ENCODE measurements around the gene TSPAN18. TPM values are rescaled to one million over a fixed set of nuclear protein-coding genes. Genes with fewer than 3 reads are reported as not detected.

TSPAN18 gene
- polyA plus RNA-seq, 1 of the 3 experiments (the other 2 are of a cell fraction): 0.72 TPM

GRCh38 chr11:44694443-44694842, 32.3 kb upstream of the TSPAN18 start:
- ChIA-PET CTCF (interaction anchor here (0.7 to 2.6 kb wide), 21 partner anchors 8 to 217 kb away, joined by 3 to 12 read pairs (median 4); partner anchors contain the start of gene TSPAN18), POLR2A (interaction anchor here (1.1 to 1.9 kb wide), 11 partner anchors 8 to 199 kb away, joined by 3 to 13 read pairs (median 8); partner anchors contain the start of gene TSPAN18)

GRCh38 chr11:44695169-44695833, 31.5 kb upstream of the TSPAN18 start:
- Histone ChIP-seq H3K79me2 (ENCODE audit: insufficient read depth) (no peaks in the 10 kb centered on the region), H3K4me1 (ENCODE audit: control insufficient read depth in 1 of 2, insufficient read depth in 2 of 2, low read depth in 1 of 2, low read length in 1 of 2) (peaks cover 0 to 53% of the 10 kb centered on the region in 2 experiments; a peak in 2 of 4 replicates), H3K9ac (no peak overlapping the region), H2AFZ (ENCODE audit: low read depth) (no peak overlapping the region), H3F3A (replicated peaks; ENCODE audit: insufficient read depth) (no peaks in the 10 kb centered on the region), H3K9me3 (no peaks in the 10 kb centered on the region), H4K20me1 (ENCODE audit: insufficient read depth) (no peaks in the 10 kb centered on the region), H3K27ac (ENCODE audit: low read depth in 2 of 2, low read length in 1 of 2) (peak overlapping the region in 1 of 2 experiments; percentile 93; a peak in 2 of 4 replicates), H3K4me3 (ENCODE audit: low read depth in 2 of 2, low read length in 1 of 2) (no peak overlapping the region), H3K9me2 (no peaks in the 10 kb centered on the region), H3K4me2 (no peak overlapping the region), H3K36me3 (replicated peaks in 1 of 2; ENCODE audit: control insufficient read depth in 1 of 2, insufficient read depth in 2 of 2, low read length in 1 of 2) (no peaks in the 10 kb centered on the region), H3K27me3 (ENCODE audit: insufficient read depth) (no peaks in the 10 kb centered on the region)
- no peak for DNase-seq
- TF ChIP-seq USF1 (IDR thresholded peaks at IDR 0.05; ENCODE audit: borderline replicate concordance, low read depth) (peak; percentile 36; the same call in 1 of the 2 replicates), EP300 (IDR thresholded peaks at IDR 0.05; ENCODE audit: borderline replicate concordance in 1 of 2, low read depth in 1 of 2, low read length in 1 of 2) (no peak)
- 72% methylated on average over 2 of the region's 4 CpGs for WGBS (ENCODE audit: low lambda C conversion rate)
- ChIA-PET POLR2A (interaction anchor here (0.7 kb wide), 1 partner anchor 29 kb away, joined by 4 read pairs; no protein-coding TSS in a partner anchor), CTCF (interaction anchor here (1.0 to 2.2 kb wide), 10 partner anchors 30 to 216 kb away, joined by 3 to 12 read pairs (median 4); no protein-coding TSS in a partner anchor)

More at GRCh38 chr11:44694443-44694842, 32.3 kb upstream of the TSPAN18 start:
- TF ChIP-seq YY1 (IDR thresholded peaks at IDR 0.05; ENCODE audit: low read depth) (no peak), ELF1 (IDR thresholded peaks at IDR 0.05) (no peak), USF1 (IDR thresholded peaks at IDR 0.05; ENCODE audit: borderline replicate concordance, low read depth) (no peak)
- no peak for DNase-seq
- peak overlapping the region in 1 of 2 experiments; percentile 93; a peak in 2 of 4 replicates for H3K27ac ChIP-seq (ENCODE audit: low read depth in 2 of 2, low read length in 1 of 2)
- no peaks in the 10 kb centered on the region for H3K27me3 ChIP-seq (ENCODE audit: insufficient read depth)
- H3K79me2 ChIP-seq (ENCODE audit: insufficient read depth): no peaks in the 10 kb centered on the region
- H3K4me1 ChIP-seq (ENCODE audit: control insufficient read depth in 1 of 2, insufficient read depth in 2 of 2, low read depth in 1 of 2, low read length in 1 of 2): peaks cover 0 to 46% of the 10 kb centered on the region in 2 experiments; a peak in 2 of 4 replicates
- no peaks in the 10 kb centered on the region for H4K20me1 ChIP-seq (ENCODE audit: insufficient read depth)
- no peak overlapping the region for H3K4me3 ChIP-seq (ENCODE audit: low read depth in 2 of 2, low read length in 1 of 2)
- H3K9me2 ChIP-seq: no peaks in the 10 kb centered on the region
- no peak overlapping the region for H3K4me2 ChIP-seq
- H3K36me3 ChIP-seq (replicated peaks in 1 of 2; ENCODE audit: control insufficient read depth in 1 of 2, insufficient read depth in 2 of 2, low read length in 1 of 2): no peaks in the 10 kb centered on the region
- 79% methylated on average over 9 of the region's 12 CpGs for WGBS (ENCODE audit: low lambda C conversion rate)
- no peaks in the 10 kb centered on the region for H3F3A ChIP-seq (replicated peaks; ENCODE audit: insufficient read depth)
- no peak overlapping the region for H2AFZ ChIP-seq (ENCODE audit: low read depth)
- H3K9ac ChIP-seq: no peak overlapping the region
- no peaks in the 10 kb centered on the region for H3K9me3 ChIP-seq

GRCh38 chr11:44698252-44698912, 28.4 kb upstream of the TSPAN18 start:
- Histone ChIP-seq H3K27me3 (ENCODE audit: insufficient read depth) (no peaks in the 10 kb centered on the region), H3K9me2 (no peaks in the 10 kb centered on the region), H3K79me2 (ENCODE audit: insufficient read depth) (no peaks in the 10 kb centered on the region), H3K36me3 (replicated peaks in 1 of 2; ENCODE audit: control insufficient read depth in 1 of 2, insufficient read depth in 2 of 2, low read length in 1 of 2) (no peaks in the 10 kb centered on the region), H3K4me2 (no peak overlapping the region), H3K9me3 (no peaks in the 10 kb centered on the region), H3K4me1 (ENCODE audit: control insufficient read depth in 1 of 2, insufficient read depth in 2 of 2, low read depth in 1 of 2, low read length in 1 of 2) (peaks cover 0 to 62% of the 10 kb centered on the region in 2 experiments; a peak in 2 of 4 replicates), H3K27ac (ENCODE audit: low read depth in 2 of 2, low read length in 1 of 2) (no peak overlapping the region), H2AFZ (ENCODE audit: low read depth) (no peak overlapping the region), H3K4me3 (ENCODE audit: low read depth in 2 of 2, low read length in 1 of 2) (no peak overlapping the region), H3K9ac (no peak overlapping the region), H3F3A (replicated peaks; ENCODE audit: insufficient read depth) (no peaks in the 10 kb centered on the region), H4K20me1 (ENCODE audit: insufficient read depth) (no peaks in the 10 kb centered on the region)
- ChIA-PET POLR2A (no interaction called here), CTCF (interaction anchor here (0.8 to 1.9 kb wide), 3 partner anchors 11 to 213 kb away, joined by 3 to 4 read pairs (median 3); no protein-coding TSS in a partner anchor)
- WGBS (ENCODE audit: low lambda C conversion rate): 70% methylated on average over 13 of the region's 13 CpGs
- TF ChIP-seq ELF1 (IDR thresholded peaks at IDR 0.05): no peak
- TF ChIP-seq RCOR1 (IDR thresholded peaks at IDR 0.05; ENCODE audit: low read length): no peak
- no peak for TF ChIP-seq RAD21 (IDR thresholded peaks at IDR 0.05; ENCODE audit: low read length)
- no peak for TF ChIP-seq TCF12 (IDR thresholded peaks at IDR 0.05)
- DNase-seq: no peak
